ENCODE data around the gene IL16.

Gene IL16

GRCh38 chr15:81224232-81224631, 27.6 kb downstream of the IL16 start:
- no peak overlapping the region for H3K27ac ChIP-seq

GRCh38 chr15:81225161-81225671, 28.5 kb downstream of the IL16 start:
- no peak for TF ChIP-seq CTCF (conservative IDR thresholded peaks at IDR 0.05)
- no peak overlapping the region for H3K27ac ChIP-seq

More at GRCh38 chr15:81224232-81224631, 27.6 kb downstream of the IL16 start:
- TF ChIP-seq CTCF (conservative IDR thresholded peaks at IDR 0.05) = no peak

- TF ChIP-seq CTCF (conservative IDR thresholded peaks at IDR 0.05) = no peak
- no peak overlapping the region for H3K27ac ChIP-seq
Observed at GRCh38 chr15:81227716-81228115, 31.0 kb downstream of the IL16 start.

- TF ChIP-seq CTCF (conservative IDR thresholded peaks at IDR 0.05) = no peak
- no peak overlapping the region for H3K27ac ChIP-seq
Observed at GRCh38 chr15:81229586-81229985, 32.9 kb downstream of the IL16 start.

- TF ChIP-seq CTCF (conservative IDR thresholded peaks at IDR 0.05) = no peak
- no peak overlapping the region for H3K27ac ChIP-seq
Observed at GRCh38 chr15:81235276-81236123, 38.8 kb downstream of the IL16 start.

- TF ChIP-seq CTCF (conservative IDR thresholded peaks at IDR 0.05) = no peak
- no peak overlapping the region for H3K27ac ChIP-seq
Observed at GRCh38 chr15:81239190-81239589, 42.5 kb downstream of the IL16 start.

GRCh38 chr15:81242778-81243177, 46.1 kb downstream of the IL16 start:
- no peak overlapping the region for H3K27ac ChIP-seq
- no peak for TF ChIP-seq CTCF (conservative IDR thresholded peaks at IDR 0.05)

Measured in VCaP (cell line).